HG02852 (cell line): ENCODE results near the gene KLHL21.

ENCODE experiments used
- ATAC-seq: cut with Tn5 transposase; IDR thresholded peaks from one replicate; pipeline ENCODE4 v1.9.1; 2021; ENCODE audit warnings: mild to moderate bottlenecking, moderate library complexity; ENCODE audit not compliant: unreplicated experiment

Gene KLHL21

GRCh38 chr1:6557597-6557996 lies 45.1 kb downstream of the KLHL21 start:
- ATAC-seq = no peak

GRCh38 chr1:6554907-6555778 lies 47.5 kb downstream of the KLHL21 start, which contains the start of gene TAS1R1:
Gene TAS1R1 (plus strand): TSS chr1:6555307. CDS start chr1:6555374, 67 bp downstream.
- ATAC-seq = no peak

GRCh38 chr1:6554031-6554906 lies 48.4 kb downstream of the KLHL21 start, which contains the start of gene NOL9:
Gene NOL9 (minus strand): TSS chr1:6554513. CDS start chr1:6554502, 11 bp downstream.
- peak; percentile 87 for ATAC-seq

- ATAC-seq = no peak
These were observed 55.4 kb downstream of the KLHL21 start for GRCh38 chr1:6547301-6547700.

GRCh38 chr1:6546326-6546725 lies 56.3 kb downstream of the KLHL21 start:
- no peak for ATAC-seq

GRCh38 chr1:6545276-6546112 lies 57.2 kb downstream of the KLHL21 start:
- ATAC-seq = no peak

GRCh38 chr1:6544831-6545230 lies 57.8 kb downstream of the KLHL21 start:
- no peak for ATAC-seq
